Measurements from ENCODE around the gene S1PR5.

DNA sequence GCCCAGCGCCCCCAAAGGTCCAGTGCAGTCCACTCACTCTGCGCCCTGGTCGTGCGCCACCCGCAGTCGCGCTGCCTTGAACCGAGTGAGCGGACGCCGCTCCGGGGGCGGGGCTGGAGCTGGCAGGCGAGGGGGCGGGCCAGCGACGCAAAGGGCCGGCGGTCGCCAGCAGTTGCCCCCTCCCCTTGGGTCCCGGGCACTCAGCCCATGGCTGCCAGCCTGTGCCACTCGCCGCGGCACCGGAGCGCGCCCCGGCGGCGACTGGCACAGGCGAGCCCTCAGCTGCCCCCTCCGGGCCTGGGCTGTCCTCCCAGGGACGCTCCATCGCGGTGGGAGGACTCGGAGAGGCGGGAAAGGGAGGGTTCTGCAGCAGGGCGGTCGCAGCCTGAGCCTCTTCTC is at the start of gene S1PR5:
- TF ChIP-seq, protein P1, sequence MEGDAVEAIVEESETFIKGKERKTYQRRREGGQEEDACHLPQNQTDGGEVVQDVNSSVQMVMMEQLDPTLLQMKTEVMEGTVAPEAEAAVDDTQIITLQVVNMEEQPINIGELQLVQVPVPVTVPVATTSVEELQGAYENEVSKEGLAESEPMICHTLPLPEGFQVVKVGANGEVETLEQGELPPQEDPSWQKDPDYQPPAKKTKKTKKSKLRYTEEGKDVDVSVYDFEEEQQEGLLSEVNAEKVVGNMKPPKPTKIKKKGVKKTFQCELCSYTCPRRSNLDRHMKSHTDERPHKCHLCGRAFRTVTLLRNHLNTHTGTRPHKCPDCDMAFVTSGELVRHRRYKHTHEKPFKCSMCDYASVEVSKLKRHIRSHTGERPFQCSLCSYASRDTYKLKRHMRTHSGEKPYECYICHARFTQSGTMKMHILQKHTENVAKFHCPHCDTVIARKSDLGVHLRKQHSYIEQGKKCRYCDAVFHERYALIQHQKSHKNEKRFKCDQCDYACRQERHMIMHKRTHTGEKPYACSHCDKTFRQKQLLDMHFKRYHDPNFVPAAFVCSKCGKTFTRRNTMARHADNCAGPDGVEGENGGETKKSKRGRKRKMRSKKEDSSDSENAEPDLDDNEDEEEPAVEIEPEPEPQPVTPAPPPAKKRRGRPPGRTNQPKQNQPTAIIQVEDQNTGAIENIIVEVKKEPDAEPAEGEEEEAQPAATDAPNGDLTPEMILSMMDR (IDR thresholded peaks at IDR 0.05) = no peak
- TF ChIP-seq POLR2A (IDR thresholded peaks at IDR 0.05) = no peak

Measured in lower leg skin (tissue), 3 donors.